CD4-positive, alpha-beta T cell treated with Interleukin-2 at 100 ng/mL for 4 hours (primary cell): ENCODE results near the gene EVX1.

ENCODE experiments used
- DNase-seq: peaks from one replicate; pipeline ENCODE4 v3.0.0-alpha.2; 2020; ENCODE audit warnings: low spot score

The EVX1 gene

DNA sequence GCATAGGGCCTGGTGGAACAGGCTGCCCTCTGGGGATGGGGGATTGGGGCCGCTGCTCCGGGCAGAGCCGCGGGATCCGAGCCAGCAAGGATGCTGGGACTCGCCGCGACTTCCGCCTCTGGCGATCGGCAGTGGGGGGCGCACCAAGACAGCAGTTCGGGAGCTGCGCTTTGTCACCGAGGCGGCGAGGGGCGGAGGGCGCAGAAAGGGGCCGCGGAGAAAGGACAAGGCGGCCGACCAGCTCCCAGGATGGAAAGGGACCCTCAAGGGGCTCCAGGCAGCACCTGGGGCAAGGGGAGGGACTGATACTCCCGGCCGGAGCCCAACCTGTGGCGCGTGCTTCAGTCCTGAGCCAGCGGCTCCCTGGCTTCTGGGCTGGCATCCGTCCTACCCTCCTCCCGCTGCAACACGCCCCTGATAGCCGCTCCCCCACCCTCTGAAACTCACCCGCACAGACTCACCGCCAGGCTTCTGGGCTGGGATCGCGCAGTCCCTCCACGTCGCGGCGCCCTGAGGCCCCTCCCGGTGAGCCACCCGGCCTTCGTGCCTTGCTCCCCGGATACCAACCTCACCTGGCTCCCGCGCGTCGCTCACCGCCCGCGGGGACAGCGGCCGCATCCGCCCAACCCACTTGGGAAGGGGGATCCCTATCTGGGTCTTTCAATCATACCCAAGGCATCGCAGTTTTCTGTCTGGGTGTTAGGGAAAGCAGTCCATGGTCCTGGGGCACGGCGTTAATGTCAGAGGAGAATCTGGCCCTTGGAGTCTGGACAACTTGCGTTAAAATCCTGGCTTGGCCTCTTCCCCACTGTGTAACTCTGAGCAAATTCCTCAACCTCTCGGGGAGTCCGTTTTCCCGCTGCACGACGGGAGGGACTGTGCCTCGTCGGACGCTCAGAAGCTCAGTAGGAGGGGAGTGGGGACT, 7.0 kb upstream of the EVX1 start:
- DNase-seq = no peak

DNA sequence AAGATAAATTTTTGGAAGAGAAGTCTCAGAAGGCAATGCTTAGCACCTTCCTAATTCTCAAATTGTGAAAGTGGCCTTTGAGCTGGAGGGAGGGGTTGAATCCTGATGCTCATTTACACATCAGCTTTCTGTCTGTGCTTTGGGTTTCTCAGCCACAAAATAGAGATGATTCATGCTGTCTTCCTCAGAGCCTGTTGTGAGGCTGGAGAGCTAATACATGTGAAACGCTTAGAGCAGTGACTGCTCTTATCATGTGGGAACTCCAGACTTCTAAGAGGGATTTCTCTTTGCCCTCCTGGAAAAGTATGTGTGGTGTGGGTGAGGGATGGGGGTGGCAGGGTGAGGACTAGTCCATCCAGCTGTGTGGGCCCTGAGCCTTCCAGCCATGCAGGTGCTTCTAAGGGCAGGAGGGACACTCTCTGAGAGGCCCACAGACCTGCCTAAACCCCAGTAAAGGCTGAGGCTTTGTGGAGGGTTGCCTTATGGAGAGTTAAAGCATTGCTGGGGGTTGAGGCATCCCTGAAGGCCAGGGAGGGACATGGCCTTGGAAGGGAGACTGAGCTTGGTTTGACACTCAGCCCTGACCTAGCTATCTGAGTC, 4.8 kb upstream of the EVX1 start:
- no peak for DNase-seq

- no peak for DNase-seq
Measured at GRCh38 chr7:27238979-27239386, 3.6 kb upstream of the EVX1 start.

DNA sequence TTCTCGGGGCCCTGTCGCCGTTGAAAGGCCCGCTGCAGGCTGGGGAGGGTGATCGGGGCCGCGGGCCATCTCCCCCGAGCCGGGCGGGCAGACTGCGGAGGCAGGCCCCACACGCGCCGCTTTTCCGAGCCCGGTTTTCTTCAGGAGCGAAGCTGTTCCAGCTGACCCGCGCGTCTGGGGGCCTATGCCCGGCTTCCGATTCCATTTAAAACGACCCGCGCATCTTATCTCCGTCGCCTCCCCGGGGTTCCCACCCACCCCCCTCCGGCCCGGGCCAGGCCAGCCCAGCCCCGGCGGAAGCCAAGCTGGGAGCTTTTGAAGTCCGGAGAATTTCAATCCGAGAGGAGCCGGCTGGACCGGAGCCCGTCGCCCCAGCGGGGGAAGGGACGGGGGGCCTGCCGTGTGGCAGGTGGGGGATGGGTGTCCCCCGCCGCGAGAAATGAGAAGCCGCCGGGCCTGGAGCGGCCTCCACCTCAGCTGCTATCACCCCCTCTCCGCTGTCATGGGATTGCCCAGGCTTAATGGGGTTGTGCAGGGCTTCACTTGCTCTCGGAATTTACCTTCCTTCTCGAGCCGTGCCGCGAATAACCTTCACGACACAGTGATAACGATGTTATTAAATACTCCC, 3.1 kb upstream of the EVX1 start:
- no peak for DNase-seq

GRCh38 chr7:27240015-27240731, 2.4 kb upstream of the EVX1 start:
- DNase-seq = no peak

- DNase-seq = no peak
Measured at GRCh38 chr7:27241189-27242056, 1.2 kb upstream of the EVX1 start.

- DNase-seq = no peak
Measured at GRCh38 chr7:27242154-27242553, 448 bp upstream of the EVX1 start.

GRCh38 chr7:27243340-27244163, 950 bp downstream of the EVX1 start:
- DNase-seq = no peak

DNA sequence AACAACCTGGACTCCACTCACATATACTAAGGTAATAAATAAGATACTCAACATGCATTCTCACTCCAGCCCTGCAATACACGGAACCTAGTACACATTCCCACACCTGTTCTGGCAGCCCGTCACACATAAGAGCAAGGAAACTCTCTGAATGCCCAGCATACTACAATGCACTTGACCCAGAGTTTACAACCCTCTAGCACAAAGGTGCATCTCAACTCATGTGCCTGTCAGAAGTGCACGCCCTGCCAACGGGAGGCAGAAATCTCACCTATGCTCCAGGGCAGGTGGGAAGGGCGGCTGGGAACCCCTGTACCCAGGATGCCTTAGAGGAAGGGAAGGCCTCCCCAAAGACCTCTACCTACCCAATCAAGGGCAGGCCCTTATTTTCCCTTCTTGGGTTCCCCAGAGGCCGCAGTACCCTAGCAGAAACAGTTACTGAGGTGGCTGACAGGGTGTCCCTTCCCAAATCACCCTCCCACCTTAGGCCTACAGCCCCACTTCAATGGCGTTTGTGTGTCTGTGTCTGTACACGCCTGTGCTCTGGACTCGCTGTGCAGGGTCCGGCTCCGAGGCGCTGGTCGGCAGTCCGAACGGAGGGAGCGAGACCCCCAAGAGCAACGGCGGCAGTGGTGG, 2.0 kb downstream of the EVX1 start:
- no peak for DNase-seq

- no peak for DNase-seq
Measured at GRCh38 chr7:27245124-27245797, 2.7 kb downstream of the EVX1 start.

- no peak for DNase-seq
Measured at GRCh38 chr7:27245798-27246691, 3.4 kb downstream of the EVX1 start.

GRCh38 chr7:27247000-27247399, 4.4 kb downstream of the EVX1 start:
- DNase-seq = no peak

DNA sequence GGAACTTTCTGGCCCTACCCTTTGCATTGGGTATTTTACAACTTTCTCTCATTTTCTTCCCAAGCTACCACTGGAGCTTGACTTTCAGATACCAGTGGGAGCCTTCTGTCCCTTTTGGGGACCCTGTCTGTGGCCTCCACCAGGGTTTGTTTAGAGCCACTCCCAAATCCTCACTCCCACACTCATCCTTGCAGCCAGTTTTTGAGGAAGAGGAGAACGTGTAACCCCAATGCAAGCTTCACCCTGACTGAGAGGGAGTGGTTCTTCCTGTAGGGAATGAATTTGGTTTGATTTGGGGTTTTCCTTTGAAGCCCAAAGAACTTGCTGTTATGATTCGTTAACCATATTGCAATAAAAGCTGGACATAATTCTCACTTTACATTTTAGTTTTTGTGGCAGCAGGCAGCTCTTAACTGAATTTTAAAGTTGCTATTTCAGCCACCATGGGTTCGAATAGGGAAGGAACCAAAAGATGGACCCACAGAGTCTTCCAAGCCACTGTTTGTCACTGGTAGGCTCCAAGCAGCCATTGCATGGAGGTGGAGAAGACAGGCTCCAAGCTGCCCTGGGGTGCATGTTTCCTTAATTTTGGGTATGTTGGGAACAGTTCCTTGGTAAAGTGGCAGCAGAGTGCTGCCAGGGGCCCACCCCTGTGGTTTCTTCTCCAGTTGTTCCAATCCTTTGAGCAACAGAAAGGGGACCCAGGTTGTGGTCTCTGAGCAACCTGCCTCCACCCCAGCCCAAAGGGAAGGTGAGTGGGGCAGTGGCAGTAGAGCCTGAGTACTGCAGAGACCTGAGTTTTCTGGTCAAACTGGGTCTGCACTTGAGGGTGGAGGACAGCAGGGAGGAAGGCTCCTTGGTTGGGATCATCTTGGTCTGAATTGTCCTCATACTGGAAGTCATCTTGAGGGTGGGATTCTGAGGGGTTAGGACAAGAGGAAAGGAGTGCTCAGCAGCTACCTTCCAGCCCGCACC, 5.1 kb downstream of the EVX1 start:
- DNase-seq = no peak

DNA sequence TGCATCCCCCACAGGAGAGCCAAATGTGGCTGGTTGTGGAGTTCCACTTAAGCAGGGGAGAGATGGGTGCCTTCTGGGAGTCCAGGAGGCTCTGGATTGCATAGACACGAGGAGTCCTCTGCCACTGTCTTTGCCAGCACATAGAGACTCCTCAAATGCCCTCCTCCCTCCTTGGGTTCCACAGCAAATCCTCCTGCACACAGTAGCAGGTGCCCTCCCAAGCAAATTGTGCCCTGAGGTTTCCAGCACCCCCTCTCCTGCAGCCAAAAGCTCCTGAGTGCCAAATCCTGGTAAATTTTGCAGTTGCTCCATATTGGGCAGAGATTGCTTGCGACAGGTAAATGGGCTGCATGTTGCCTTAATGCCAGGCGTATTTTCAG, 5.8 kb downstream of the EVX1 start:
- DNase-seq = no peak

- no peak for DNase-seq
Measured at GRCh38 chr7:27248911-27249723, 6.5 kb downstream of the EVX1 start.
